Measurements from ENCODE around the gene HS6ST2.

DNA sequence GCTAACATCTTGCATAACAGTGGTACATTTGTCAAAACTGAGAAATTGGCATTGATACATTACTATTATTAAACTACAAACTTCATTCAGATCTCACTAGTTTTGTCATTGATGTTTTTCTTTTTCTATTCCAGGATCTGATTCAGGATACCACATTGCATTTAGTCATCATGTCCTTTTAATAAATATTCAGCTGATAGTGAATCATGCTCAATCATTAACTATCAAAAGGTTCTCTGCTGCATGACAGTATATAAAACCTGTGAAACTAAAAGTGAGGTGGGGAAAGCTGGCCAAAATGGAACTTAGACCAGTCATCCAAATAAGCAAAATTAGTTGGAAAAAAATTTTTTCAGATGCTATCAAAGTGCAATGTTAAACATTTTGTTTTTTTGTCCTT is 28.1 kb upstream of the HS6ST2 start:
- TF ChIP-seq POLR2A (IDR thresholded peaks at IDR 0.05; ENCODE audit: low read depth, low read length) (no peak), TAF1 (IDR thresholded peaks at IDR 0.05; ENCODE audit: borderline replicate concordance, low read depth, low read length) (no peak), POLR2AphosphoS5 (IDR thresholded peaks at IDR 0.05; ENCODE audit: low read depth, low read length) (no peak)

Measured in GM12892 (cell line).